GM18499 (cell line): ENCODE data around the gene CCDC146.

Experiments used
- ATAC-seq: cut with Tn5 transposase; IDR thresholded peaks from one replicate; pipeline ENCODE4 v1.9.1; 2021; ENCODE audit warnings: moderate number of reproducible peaks; ENCODE audit not compliant: insufficient read depth, unreplicated experiment

CCDC146 gene

GRCh38 chr7:77239471-77239870 lies 117.1 kb downstream of the CCDC146 start:
- no peak for ATAC-seq

DNA sequence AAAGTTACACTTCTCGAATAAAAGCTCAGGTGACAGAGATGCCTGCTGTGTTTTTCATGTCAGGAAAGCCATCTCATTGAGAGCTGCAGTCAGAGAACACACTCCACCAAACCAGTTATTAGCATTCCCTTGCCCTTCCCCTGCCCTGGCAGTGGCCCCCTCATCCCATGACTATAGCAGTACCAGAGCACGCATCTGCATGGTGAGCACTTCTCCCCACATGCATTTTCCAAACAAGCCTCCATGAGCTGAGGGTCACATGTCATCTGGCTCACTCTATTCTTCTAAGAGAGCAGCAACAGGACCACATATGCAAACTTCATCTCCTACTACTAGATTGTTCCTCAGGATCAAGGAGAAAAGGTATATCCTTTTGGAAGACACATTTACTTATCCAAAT lies 119.7 kb downstream of the CCDC146 start:
- no peak for ATAC-seq

- no peak for ATAC-seq
Observed at GRCh38 chr7:77242554-77242953, 120.1 kb downstream of the CCDC146 start.

DNA sequence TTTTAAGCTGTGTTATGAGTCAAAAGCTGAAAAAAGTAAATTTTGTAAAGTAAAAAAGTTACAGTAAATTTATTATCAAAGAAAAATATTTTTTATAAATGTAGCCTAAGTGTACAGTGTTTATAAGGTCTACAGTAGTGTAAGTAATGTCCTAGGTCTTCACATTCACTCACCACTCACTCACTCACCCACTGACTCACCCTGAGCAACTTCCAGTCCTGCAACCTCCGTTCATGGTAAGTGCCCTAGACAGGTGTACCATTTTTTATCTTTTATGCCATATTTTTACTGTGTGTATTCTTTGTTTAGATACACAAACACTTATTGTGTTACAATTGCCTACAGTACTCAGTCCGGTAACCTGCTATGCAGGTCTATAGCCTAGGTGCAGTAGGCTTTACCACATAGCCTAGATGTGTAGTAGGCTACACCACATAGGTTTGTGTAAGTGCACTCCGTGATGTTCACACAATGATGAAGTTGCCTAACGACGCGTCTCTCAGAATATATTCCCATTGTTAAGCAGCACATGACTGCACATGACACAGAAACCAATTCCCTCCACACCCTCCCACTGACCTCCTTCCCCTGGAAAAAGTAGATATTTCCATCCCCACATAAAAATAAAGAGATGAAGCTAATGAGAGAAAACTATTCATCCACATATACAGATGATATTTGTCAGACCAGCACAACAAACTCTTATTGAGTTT lies 122.0 kb downstream of the CCDC146 start:
- ATAC-seq = no peak

DNA sequence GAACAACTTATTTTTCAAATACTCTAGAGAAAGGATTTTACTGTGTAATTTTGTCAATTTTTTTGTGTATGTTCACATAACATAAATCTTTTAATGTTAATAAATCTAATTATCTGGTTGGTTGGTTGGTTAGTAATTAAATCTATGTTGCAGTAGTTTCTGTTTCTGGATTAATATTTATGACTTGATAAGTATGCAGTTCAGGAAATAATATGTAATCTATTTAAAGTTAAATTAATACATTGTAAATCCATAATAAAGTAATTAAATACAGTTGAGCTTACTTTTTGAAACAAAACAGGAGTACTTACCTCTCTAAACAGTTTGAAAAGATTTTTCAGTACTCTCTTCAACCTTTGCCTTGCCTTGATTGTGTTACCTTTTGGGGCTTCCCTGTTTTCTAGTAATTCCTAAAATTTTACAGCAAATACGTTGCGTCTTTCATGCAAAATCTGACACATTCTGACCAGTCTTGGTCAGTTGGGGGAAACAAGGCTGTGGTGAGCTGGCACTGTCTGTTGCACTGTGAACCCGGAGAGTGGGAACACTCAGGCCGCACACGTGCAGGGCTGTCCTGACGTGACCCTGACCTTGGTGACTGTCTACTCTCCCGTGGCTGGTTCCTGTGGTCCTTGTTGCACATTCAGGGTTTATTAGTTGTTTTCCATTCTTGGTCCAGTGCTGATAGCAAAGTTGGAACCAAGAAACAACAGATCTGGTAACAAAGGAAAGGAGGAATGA lies 122.8 kb downstream of the CCDC146 start:
- no peak for ATAC-seq

DNA sequence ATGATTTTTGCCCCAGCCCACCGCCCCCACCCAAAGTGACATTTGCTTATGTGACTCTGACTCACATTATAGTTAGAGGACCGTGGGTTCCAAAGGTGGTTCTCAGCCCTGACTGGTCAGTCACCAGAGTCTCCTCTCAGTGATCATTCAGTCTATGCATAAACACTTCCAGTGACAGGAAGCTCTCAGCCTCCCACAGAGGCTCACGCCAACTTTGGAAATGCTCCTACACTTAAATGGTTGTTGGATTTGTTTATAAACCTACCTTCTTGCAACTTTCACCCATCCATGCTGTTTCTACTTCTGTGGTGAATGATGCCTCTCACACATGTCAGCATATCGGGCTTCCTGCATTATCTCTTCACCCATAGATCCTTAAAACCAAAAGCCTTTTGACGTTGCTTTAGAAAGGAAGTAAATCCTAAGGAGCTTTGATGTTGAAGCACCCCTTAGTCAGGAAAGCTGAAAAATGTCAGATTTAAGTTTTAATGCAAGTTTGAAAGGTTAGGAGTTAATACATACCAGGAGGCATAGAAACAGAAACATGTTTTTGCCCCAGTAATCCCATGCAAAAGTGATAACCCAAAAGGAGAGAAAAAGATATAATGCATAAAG lies 123.7 kb downstream of the CCDC146 start:
- ATAC-seq = no peak

DNA sequence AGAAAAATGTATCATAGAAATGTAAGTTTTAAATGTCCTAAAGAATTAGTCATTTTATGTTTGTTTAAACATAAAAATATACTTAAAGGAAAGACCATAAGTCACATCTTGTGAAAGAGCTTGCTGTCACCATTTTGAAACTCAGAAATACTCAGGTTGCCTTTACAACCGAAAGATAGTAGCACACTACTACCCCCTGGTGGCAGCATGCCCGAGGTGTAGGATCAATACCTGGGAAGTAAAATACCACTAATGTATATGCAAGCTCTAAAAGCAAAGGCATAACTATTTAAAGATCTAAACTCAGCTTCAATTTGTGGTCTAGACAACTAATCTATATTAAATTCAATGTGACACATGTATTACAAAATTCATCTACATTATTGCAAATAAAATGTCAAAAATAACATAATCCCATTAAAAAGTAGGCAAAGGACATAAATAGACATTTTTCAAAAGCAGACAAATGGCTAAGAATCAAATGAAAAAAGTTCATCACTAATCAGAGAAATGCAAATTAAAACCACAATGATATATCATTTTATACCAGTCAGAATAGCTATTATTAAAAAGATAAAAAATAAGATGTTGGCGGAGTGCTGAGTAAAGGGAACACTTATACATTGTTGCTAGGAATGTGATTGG lies 124.9 kb downstream of the CCDC146 start:
- ATAC-seq = peak; percentile 75

- no peak for ATAC-seq
Observed at GRCh38 chr7:77248154-77248553, 125.7 kb downstream of the CCDC146 start.

DNA sequence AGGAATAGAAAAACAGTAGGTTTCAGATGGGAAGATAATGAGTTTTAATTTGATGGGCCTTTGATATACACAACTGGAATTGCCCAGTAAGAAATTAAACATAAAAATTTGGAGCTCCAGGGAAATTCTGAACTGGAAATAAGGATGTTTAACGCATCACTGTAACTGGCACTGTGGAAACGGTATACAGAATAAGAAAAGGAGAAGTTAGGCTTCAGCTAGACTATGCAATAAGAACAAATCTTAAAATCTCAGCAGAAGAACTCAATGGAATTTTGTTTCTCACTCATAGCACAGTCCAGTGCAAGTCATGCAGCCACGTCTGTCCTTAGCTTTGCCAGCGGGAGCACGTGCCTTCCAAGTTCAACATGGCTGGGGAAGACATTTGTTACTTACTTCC lies 130.1 kb downstream of the CCDC146 start:
- no peak for ATAC-seq

GRCh38 chr7:77253151-77253550 lies 130.7 kb downstream of the CCDC146 start:
- no peak for ATAC-seq

DNA sequence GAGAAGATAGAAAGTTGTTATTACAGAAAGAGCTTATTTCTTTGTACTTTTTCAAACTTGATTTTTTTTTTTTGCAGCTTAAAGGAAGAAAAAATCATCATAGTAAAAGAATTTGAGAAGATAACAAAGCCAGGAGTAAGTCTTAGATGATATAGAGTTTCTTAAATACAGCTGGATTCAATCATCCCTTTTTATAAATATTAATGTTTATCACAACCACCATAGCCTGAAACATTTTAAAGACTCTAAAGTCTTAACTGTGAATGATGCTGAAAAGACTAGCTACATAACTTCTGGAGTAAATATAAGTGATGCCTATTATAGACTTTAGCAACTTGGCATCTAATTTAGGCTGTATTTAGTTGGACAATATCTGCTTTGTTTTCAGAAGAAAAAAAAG lies 132.0 kb downstream of the CCDC146 start:
- ATAC-seq = no peak

- no peak for ATAC-seq
Observed at GRCh38 chr7:77254915-77255314, 132.5 kb downstream of the CCDC146 start.

GRCh38 chr7:77258014-77258413 lies 135.6 kb downstream of the CCDC146 start:
- ATAC-seq = no peak

GRCh38 chr7:77258593-77258992 lies 136.2 kb downstream of the CCDC146 start:
- no peak for ATAC-seq

DNA sequence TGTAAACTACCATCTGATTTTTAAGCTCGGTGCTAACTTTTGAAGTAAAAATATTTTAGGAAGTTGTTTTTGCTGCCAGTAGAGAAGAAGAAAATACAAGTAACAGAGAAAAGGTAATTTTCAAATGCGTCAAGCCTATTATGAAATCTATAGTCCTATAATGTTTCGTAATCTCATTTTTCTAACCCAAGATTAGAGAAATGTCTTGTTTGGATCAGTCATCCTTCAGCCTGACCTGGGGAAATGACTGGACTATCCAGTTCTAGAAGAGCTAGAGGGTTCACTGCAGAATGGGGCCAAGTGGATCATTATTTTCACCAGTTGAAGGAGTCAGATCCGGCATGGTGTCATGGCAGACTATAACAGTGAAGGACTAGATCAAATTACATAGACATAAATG lies 139.9 kb downstream of the CCDC146 start:
- ATAC-seq = no peak

- ATAC-seq = no peak
Observed at GRCh38 chr7:77265666-77266065, 143.3 kb downstream of the CCDC146 start.

DNA sequence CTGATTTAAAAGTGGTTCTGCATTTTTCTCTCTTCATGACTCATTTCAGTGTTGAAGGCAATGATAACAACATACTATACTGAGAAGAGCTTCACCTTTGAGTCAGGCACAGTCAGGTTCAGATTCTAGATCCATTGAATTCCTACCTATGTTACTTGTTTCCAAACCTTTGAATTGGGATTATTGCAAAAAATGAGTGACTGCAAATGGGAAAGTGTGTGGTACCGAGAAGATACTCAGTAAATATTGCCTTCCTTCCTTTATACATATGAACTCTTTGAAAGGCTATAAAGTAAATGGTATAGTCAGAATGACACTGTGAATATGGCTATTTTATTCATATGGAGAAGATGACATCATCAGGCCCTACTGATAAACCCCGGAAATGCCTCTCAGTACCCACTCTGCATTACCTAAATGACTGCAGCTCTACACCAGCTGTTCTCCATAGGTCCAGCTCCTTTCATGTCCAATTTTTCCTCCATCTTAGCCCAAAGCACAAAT lies 143.9 kb downstream of the CCDC146 start:
- peak; percentile 95 for ATAC-seq

GRCh38 chr7:77269360-77270093 lies 147.1 kb downstream of the CCDC146 start:
- ATAC-seq = peak; percentile 48

- ATAC-seq = no peak
Observed at GRCh38 chr7:77270094-77270480, 147.7 kb downstream of the CCDC146 start.

- ATAC-seq = no peak
Observed at GRCh38 chr7:77271766-77272165, 149.4 kb downstream of the CCDC146 start.
